Rectal smooth muscle tissue (tissue), 1 donor: Measurements from ENCODE around the gene NTRK2.

Source experiments
- H3K27ac ChIP-seq: one replicate; pipeline ENCODE4 v1.7.0; 2013; ENCODE audit warnings: low read depth, low read length, inconsistent platforms
- H3K27me3 ChIP-seq: one replicate; pipeline ENCODE4 v1.7.0; 2013; ENCODE audit warnings: low read length; ENCODE audit not compliant: control insufficient read depth, insufficient read depth
- H3K36me3 ChIP-seq: one replicate; pipeline ENCODE4 v1.7.0; 2013; ENCODE audit warnings: low read length; ENCODE audit not compliant: control insufficient read depth, insufficient read depth
- H3K4me1 ChIP-seq: one replicate; pipeline ENCODE4 v1.7.0; 2013; ENCODE audit warnings: low read length; ENCODE audit not compliant: control insufficient read depth, insufficient read depth
- H3K4me3 ChIP-seq: one replicate; pipeline ENCODE4 v1.7.0; 2013; ENCODE audit warnings: low read length
- H3K9ac ChIP-seq: one replicate; pipeline ENCODE4 v1.7.0; 2013; ENCODE audit warnings: low read length

Gene NTRK2

DNA sequence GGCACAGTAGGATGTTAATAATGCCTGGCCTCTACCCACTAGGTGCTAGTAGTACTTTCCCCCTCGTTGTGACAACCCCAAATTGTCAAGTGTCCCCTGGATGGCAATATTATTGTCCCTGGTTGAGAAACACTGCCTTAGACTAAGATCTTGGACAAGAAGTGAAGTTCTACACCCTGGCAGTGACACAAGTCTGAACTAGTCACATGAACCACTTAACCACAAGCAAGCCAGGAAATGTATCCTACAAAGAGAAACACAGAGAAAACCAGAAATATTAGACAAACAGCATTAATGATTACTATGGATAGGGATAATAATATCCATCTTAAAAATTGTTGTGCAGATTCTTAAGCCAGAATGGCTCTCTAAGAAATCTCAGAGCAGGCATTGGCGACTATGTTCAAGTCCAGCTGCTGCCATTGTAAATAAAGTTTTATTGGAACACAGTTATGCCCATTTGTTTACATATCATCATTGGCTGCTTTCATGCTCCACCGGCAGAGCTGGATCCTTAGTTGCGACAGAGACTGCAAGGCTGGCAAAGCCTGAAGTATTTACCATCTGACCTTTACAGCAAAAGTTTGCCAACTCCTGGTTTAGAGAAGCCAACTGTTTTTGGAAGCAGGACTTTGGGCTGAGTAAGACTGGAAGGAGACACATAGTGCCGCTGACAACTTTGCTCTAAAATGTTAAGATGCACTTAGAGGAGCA, 80.8 kb downstream of the NTRK2 start:
- Histone ChIP-seq H3K36me3 (no peaks in the 10 kb centered on the region), H3K27me3 (no peaks in the 10 kb centered on the region), H3K9ac (no peak overlapping the region), H3K4me3 (no peak overlapping the region), H3K4me1 (no peaks in the 10 kb centered on the region), H3K27ac (no peak overlapping the region)

DNA sequence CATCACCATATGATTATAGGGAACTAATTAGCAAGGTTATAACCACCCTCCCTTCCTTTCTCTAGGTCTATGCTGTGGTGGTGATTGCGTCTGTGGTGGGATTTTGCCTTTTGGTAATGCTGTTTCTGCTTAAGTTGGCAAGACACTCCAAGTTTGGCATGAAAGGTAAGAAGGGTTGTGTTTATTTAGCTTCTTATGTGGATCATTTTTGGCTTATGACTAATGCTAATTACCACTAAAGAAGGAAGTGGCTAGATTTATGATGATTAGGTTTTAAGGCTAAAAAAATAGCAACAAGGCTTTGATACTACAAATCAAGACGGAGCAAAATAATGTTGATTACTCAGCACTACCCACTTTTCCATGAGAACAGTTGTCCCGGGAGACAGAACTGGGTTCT, 82.4 kb downstream of the NTRK2 start:
- H3K27ac ChIP-seq: no peak overlapping the region
- no peaks in the 10 kb centered on the region for H3K4me1 ChIP-seq
- H3K27me3 ChIP-seq: no peaks in the 10 kb centered on the region
- no peaks in the 10 kb centered on the region for H3K36me3 ChIP-seq
- no peak overlapping the region for H3K4me3 ChIP-seq
- H3K9ac ChIP-seq: no peak overlapping the region

DNA sequence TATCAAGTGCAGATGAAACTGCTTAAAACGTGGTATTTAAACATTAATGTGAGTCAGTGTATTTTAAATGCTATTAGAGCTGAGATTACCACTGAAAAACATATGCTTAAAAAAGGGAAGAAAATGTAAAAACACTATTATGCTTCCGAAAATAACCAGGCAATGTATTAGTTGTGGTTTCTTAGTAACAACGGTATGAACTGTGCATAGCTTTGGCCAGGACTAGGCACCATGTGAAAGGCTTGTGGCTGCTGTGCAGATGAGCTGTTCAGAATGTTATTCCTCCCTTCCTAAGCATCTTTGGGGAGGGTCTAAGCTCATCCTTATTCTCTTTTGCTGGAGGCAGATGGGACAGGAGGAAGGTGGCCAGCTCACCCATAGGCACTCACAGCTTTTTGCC, 84.9 kb downstream of the NTRK2 start:
- H3K4me3 ChIP-seq: no peak overlapping the region
- no peaks in the 10 kb centered on the region for H3K4me1 ChIP-seq
- H3K9ac ChIP-seq: no peak overlapping the region
- no peaks in the 10 kb centered on the region for H3K27me3 ChIP-seq
- no peak overlapping the region for H3K27ac ChIP-seq
- no peaks in the 10 kb centered on the region for H3K36me3 ChIP-seq

DNA sequence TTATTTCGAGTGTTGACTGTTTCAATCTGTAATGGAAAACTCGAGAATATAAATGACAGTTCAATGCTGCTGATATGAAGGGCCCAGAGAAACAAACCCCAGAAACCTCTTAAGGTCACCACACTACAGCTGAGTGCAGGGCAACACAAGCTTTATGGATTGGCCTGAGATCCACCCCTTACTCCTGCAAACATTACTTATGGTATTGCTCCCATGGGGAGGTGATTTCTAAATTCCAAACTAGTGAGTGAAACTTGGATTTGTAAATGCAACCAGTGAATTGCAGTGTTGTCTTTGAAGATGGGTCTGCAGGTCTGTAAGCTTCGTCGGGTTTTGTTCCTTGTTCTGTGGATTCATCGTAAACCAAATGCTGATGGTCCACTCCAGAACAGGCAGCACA, 85.4 kb downstream of the NTRK2 start:
- Histone ChIP-seq H3K9ac (no peak overlapping the region), H3K27ac (no peak overlapping the region), H3K27me3 (no peaks in the 10 kb centered on the region), H3K4me3 (no peak overlapping the region), H3K4me1 (no peaks in the 10 kb centered on the region), H3K36me3 (no peaks in the 10 kb centered on the region)

DNA sequence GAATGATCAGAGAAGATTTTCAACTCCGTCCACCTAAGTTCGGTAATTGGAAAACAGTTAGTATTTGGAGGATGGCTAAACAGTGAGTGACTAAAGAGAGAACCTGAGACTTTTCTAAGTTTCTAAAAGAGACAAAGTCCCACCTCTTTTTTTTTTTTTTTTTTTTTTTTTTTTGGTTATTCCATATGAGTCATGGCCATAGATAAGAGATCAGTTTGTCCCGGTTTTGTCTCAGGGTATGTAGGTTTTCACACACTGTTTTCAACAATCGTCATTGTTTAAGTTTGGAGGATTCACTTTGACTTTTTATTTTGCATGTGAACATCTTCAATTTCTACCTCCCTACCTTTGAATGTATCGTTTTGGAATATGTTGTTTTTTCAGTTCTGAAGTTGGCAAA, 85.9 kb downstream of the NTRK2 start:
- H3K27me3 ChIP-seq: no peaks in the 10 kb centered on the region
- H3K36me3 ChIP-seq: no peaks in the 10 kb centered on the region
- H3K9ac ChIP-seq: no peak overlapping the region
- H3K4me1 ChIP-seq: no peaks in the 10 kb centered on the region
- H3K4me3 ChIP-seq: no peak overlapping the region
- H3K27ac ChIP-seq: no peak overlapping the region

DNA sequence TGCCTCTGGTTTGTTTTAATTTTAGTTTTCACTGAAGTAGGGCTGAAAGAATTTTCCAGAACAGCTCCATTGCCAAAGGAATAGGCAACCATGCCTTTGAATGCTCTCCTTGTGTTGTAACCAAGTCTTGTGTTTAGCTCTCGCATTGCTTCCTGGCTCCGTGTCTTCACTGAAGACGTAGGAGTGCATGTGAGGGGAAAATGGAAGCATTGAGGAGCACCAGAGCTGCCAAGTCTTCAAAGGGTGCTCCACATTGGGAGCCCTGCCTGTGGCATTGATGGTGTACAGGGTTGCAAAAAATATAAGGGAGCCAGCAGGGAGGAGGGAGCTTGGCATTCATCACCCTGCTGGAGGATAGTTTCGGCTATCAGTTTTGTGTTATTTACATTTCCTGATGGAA, 86.6 kb downstream of the NTRK2 start:
- H3K27me3 ChIP-seq: no peaks in the 10 kb centered on the region
- H3K4me3 ChIP-seq: no peak overlapping the region
- no peak overlapping the region for H3K9ac ChIP-seq
- no peaks in the 10 kb centered on the region for H3K4me1 ChIP-seq
- H3K27ac ChIP-seq: no peak overlapping the region
- H3K36me3 ChIP-seq: no peaks in the 10 kb centered on the region

DNA sequence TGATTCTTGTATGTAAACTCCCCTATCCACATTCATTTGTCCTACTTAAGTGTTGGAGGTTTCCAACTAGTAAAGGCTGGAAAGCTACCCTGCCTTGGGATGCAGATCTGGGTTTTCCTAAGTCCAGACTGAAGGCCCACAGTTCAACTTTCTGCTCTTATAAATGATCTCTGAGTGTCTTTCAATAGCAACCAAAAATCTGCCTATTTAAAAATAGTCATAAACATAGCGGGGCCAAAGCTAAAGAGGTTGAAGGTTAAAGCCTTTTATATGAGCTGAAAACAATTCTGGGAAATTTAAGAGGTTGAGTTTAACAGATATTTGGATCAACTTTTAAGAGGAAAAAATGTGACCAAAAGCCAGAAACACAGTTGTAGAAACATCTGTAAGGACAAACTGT, 87.2 kb downstream of the NTRK2 start:
- H3K27me3 ChIP-seq: no peaks in the 10 kb centered on the region
- no peak overlapping the region for H3K27ac ChIP-seq

DNA sequence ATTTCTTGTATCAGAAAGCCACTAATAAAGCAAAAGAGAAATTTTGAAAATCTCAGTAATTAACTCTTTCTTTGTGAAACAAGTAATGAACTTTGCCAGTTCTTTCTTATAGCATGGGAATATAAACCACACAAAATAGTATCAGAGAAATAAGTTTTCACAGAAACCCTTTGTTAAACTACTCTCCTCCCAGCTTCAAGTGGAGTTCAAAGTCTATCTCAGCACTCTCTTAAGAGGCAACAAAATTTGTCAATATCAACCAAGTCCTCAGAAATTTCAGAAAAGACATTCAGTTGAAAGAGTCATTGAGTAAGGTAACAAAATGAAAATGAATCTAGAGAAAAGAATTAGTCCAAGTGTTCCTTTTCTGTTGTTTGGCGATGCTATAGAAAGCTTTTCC, 89.3 kb downstream of the NTRK2 start:
- no peak overlapping the region for H3K27ac ChIP-seq
- H3K36me3 ChIP-seq: no peaks in the 10 kb centered on the region
- H3K4me3 ChIP-seq: no peak overlapping the region
- no peak overlapping the region for H3K9ac ChIP-seq
- no peaks in the 10 kb centered on the region for H3K4me1 ChIP-seq
- no peaks in the 10 kb centered on the region for H3K27me3 ChIP-seq

More for the DNA sequence above, 87.2 kb downstream of the NTRK2 start:
- no peaks in the 10 kb centered on the region for H3K36me3 ChIP-seq
- no peak overlapping the region for H3K4me3 ChIP-seq
- H3K9ac ChIP-seq: no peak overlapping the region
- H3K4me1 ChIP-seq: no peaks in the 10 kb centered on the region

DNA sequence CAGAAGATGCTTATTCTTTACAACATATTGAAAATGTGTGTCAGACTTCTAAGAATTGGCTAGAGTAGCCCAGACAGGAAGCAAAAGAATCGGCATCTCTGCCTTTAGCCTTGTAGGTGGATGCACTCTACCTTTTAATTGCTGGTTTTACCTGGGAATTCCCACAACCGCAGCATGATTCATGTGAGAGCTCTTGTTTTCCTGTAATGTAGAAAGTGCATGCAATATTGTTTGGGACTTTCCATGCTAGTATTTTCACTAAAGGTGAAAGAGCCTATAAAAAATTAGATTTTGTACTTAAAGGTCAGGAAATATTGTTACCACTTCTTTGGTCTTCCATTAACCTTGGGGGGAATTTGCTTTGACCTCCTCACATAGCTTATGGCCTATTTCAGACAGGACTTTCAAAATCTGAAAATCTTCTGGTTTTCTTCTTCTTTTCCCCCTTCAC, 89.8 kb downstream of the NTRK2 start:
- Histone ChIP-seq H3K4me3 (no peak overlapping the region), H3K27me3 (no peaks in the 10 kb centered on the region), H3K27ac (no peak overlapping the region), H3K36me3 (no peaks in the 10 kb centered on the region), H3K4me1 (no peaks in the 10 kb centered on the region), H3K9ac (no peak overlapping the region)

DNA sequence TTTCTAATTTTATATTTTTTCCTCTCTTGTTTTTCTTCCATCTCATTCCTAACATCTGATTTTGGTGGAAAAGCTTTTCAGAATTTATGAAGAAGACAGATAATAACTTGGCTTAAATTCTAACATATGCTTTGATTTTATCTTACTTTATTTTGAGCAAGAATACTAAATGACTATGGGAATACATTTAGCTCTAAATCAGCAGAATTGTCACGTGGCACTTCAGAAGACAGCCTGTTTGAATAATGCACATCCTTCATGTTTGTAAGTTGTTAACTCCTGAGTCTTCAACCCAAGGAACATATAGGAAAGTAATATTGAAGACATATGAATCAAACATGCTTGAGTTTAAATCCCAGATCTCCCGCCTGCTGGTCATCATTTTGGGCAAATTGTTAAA, 90.3 kb downstream of the NTRK2 start:
- no peaks in the 10 kb centered on the region for H3K36me3 ChIP-seq
- no peak overlapping the region for H3K4me3 ChIP-seq
- no peaks in the 10 kb centered on the region for H3K27me3 ChIP-seq
- H3K27ac ChIP-seq: no peak overlapping the region
- no peaks in the 10 kb centered on the region for H3K4me1 ChIP-seq
- H3K9ac ChIP-seq: no peak overlapping the region

DNA sequence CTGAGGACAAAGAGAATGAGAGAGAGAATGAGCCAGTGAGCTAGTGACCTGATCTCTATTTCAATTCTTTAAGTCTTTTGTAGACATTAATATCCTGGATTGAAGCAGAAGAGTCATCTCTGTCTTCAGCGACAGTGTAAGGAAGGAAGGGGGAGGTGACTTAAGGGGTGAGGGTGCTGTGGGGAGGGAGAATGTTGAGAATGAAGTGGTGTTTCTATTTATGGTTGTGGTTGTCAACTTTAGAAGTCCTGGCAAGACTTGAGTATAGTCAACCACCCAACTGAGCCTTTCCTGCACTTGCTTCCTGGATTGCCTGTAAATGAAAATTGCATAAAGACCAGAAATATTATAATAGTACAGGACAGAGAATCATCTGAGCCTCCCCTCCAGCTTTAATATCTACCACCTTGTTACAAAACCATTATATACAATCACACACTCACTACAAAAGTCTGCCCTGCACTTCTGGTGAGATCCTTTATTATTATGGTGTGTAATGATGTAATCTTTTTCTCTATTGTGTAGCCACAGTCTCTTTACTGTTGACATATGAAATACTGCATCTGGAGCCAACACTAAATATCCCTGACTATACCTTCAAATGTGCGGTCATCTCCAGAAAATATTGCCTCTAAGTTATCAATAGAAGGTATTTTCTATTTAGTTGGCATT, 91.7 kb downstream of the NTRK2 start:
- H3K4me1 ChIP-seq: no peaks in the 10 kb centered on the region
- H3K4me3 ChIP-seq: no peak overlapping the region
- no peaks in the 10 kb centered on the region for H3K27me3 ChIP-seq
- no peak overlapping the region for H3K9ac ChIP-seq
- H3K27ac ChIP-seq: no peak overlapping the region
- no peaks in the 10 kb centered on the region for H3K36me3 ChIP-seq

DNA sequence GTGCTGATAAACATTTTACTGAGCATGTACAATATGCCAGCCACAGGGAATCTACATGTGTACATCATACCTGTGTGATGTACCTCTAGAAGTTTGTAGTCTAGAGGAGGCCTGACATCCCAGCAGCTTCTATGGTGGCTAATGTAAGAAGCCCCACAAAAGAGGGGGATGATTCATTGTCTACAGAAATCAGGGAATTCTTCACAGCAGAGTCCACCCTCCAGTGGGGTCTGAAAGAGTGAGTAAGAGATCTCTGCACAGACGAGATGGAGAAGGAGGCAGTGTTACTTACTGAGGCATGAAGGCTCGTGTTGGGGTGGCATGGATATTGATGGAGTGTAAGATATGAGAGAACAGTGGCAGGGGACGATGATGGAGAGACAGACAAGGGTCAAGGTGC, 103.0 kb downstream of the NTRK2 start:
- H3K4me3 ChIP-seq: no peak overlapping the region
- H3K9ac ChIP-seq: no peak overlapping the region
- no peaks in the 10 kb centered on the region for H3K36me3 ChIP-seq
- H3K27me3 ChIP-seq: no peaks in the 10 kb centered on the region
- no peaks in the 10 kb centered on the region for H3K4me1 ChIP-seq
- H3K27ac ChIP-seq: no peak overlapping the region

DNA sequence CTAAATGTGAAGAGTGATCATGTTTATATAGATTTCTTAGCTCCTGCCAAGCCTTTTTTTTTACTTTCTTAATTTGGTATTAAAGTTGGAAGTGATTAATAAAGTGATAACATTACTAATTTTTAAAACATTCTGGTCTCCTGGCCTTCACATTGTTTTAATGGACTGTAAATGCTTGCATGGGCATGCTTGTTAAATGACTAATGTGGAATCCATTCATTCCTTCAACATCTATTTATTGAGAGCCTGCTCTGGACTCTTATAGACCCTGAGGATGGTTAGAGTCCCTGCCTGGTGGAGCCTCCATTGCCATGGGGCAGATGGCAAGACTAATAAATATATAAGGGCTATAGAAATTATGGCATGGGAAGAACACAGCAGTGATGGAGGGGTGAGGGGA, 103.5 kb downstream of the NTRK2 start:
- no peak overlapping the region for H3K27ac ChIP-seq
- H3K4me1 ChIP-seq: no peaks in the 10 kb centered on the region
- H3K9ac ChIP-seq: no peak overlapping the region
- no peaks in the 10 kb centered on the region for H3K27me3 ChIP-seq
- no peaks in the 10 kb centered on the region for H3K36me3 ChIP-seq
- no peak overlapping the region for H3K4me3 ChIP-seq
